ENCODE measurements around the gene CNP.

GRCh38 chr17:41962111-41962510, 4.5 kb upstream of the CNP start:
- TF ChIP-seq, protein P1, sequence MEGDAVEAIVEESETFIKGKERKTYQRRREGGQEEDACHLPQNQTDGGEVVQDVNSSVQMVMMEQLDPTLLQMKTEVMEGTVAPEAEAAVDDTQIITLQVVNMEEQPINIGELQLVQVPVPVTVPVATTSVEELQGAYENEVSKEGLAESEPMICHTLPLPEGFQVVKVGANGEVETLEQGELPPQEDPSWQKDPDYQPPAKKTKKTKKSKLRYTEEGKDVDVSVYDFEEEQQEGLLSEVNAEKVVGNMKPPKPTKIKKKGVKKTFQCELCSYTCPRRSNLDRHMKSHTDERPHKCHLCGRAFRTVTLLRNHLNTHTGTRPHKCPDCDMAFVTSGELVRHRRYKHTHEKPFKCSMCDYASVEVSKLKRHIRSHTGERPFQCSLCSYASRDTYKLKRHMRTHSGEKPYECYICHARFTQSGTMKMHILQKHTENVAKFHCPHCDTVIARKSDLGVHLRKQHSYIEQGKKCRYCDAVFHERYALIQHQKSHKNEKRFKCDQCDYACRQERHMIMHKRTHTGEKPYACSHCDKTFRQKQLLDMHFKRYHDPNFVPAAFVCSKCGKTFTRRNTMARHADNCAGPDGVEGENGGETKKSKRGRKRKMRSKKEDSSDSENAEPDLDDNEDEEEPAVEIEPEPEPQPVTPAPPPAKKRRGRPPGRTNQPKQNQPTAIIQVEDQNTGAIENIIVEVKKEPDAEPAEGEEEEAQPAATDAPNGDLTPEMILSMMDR (IDR thresholded peaks at IDR 0.05): no peak
- TF ChIP-seq POLR2A (IDR thresholded peaks at IDR 0.05): no peak
